ENCODE measurements around the gene ERC2.

GRCh38 chr3:56269755-56270535 is 198.3 kb downstream of the ERC2 start:
- TF ChIP-seq POLR2A (IDR thresholded peaks at IDR 0.05; ENCODE audit: low read depth, low read length) (no peak), POLR2AphosphoS5 (IDR thresholded peaks at IDR 0.05; ENCODE audit: low read depth, low read length) (no peak), TAF1 (IDR thresholded peaks at IDR 0.05; ENCODE audit: low read depth, low read length) (no peak), POU2F2 (IDR thresholded peaks at IDR 0.05; ENCODE audit: low read depth, low read length) (no peak), SPI1 (IDR thresholded peaks at IDR 0.05; ENCODE audit: low read depth, low read length) (no peak)
